Activated CD8-positive, alpha-beta T cell treated with anti-CD3 and anti-CD28 coated beads, Interleukin-2, amount 10 ng/mL, durations not matched to agents 7 days and 5 days (primary cell): ENCODE data around the gene KCNA4. TPM values are rescaled to one million over a fixed set of nuclear protein-coding genes. Genes with fewer than 3 reads are reported as not detected.
"Not testable (repeated sequence)": the region's sequence is repeated elsewhere in the genome, so short reads cannot be mapped to it uniquely, and the experiment has no call there.

Experiments
- ATAC-seq: fragments of 150-1000 bp; cut with Tn5 transposase; one replicate; pipeline ENCODE4 v1.10.0; 2021; ENCODE audit warnings: moderate library complexity
- CTCF ChIA-PET: fragments of 350-600 bp; sonication (Branson Sonifier 250); formaldehyde crosslinking; loops from one replicate; lab custom pipeline; 2021; ENCODE audit warnings: antibody characterized with exemption; lab: Charles Lee
- POLR2A ChIA-PET: fragments of 350-600 bp; sonication (Branson Sonifier 250); formaldehyde crosslinking; loops from one replicate; lab custom pipeline; 2021; ENCODE audit warnings: antibody characterized with exemption; lab: Charles Lee
- DNase-seq: peaks from one replicate; pipeline ENCODE4 v3.0.0-alpha.2; 2020
- H3K27ac Mint-ChIP-seq: one replicate; pipeline ENCODE4 v1.8.0; 2021; ENCODE audit warnings: mild to moderate bottlenecking, mixed read lengths
- H3K27me3 Mint-ChIP-seq: one replicate; pipeline ENCODE4 v1.8.0; 2021; ENCODE audit warnings: low read depth, mixed read lengths
- H3K36me3 Mint-ChIP-seq: one replicate; pipeline ENCODE4 v1.8.0; 2021; ENCODE audit warnings: low read depth, mixed read lengths
- H3K4me1 Mint-ChIP-seq: one replicate; pipeline ENCODE4 v1.8.0; 2021; ENCODE audit warnings: low read depth, mixed read lengths
- H3K4me3 Mint-ChIP-seq: one replicate; pipeline ENCODE4 v1.8.0; 2021; ENCODE audit warnings: mild to moderate bottlenecking, mixed read lengths
- H3K9me3 Mint-ChIP-seq: one replicate; pipeline ENCODE4 v1.8.0; 2022; ENCODE audit warnings: mixed read lengths; ENCODE audit not compliant: insufficient read depth
- total RNA-seq, 2 experiments: library from RNA; stranded (reverse); gene quantifications; one replicate each; pipeline ENCODE4 v1.2.3, GENCODE V29; 2021

The KCNA4 gene
- not detected for total RNA-seq

DNA sequence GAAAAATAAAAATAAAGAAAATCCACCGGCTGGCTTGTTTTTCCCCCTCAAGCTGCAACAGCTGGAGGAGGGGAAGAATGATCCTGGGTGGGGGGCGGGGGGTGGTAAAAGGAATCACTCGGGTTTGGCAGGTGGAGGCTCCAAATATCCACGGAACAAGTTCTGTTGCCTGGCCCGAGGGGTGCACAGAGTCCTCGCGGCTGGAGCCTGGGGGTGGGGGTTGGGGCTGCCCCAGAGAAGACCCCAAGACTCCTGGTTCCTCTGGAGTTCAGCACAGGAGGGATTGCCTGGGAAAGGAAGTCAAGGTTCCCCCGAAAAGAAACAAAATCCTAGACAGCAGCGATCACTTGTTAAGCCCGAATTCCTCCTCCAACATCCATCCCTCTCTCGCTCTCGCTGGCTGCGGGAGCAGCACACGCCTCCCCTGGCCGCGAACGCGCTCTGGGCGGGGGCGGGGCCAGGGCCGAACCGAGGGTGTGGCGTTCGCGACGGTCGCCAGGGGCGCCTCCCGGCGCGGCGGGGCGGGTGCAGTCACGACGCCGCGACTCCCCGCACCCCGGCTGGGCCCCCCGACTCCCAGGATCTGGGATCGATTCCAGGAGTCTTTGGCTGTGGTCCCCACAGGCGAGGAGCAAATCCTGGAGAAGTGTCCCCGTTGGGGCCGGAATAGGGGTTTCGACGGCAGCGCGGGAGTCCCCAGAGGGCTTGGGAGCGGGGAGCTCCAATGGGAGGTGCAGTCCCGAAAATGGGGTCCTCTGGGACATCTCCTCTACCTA lies at the start of gene KCNA4:
TSS of gene KCNA4 (minus strand) at position 443 of the 776 bp plus-strand sequence. CDS start 4,352 bp downstream, outside the sequence.
- no peaks in the 10 kb centered on the region for H3K9me3 Mint-ChIP-seq
- H3K27me3 Mint-ChIP-seq: peaks cover 24% of the 10 kb centered on the region
- ATAC-seq (no peak), DNase-seq (no peak)
- H3K36me3 Mint-ChIP-seq: no peaks in the 10 kb centered on the region
- ChIA-PET CTCF (no interaction called here), POLR2A (no interaction called here)
- H3K4me3 Mint-ChIP-seq: no peak within 1 kb of the TSS
- no peaks in the 10 kb centered on the region for H3K4me1 Mint-ChIP-seq
- H3K27ac Mint-ChIP-seq: no peak within 1 kb of the TSS

GRCh38 chr11:30062103-30062502 lies 45.3 kb upstream of the KCNA4 start:
- no peaks in the 10 kb centered on the region for H3K27me3 Mint-ChIP-seq
- CTCF ChIA-PET: no interaction called here
- peaks cover 12% of the 10 kb centered on the region for H3K9me3 Mint-ChIP-seq
- no peak for DNase-seq
- ATAC-seq: no peak
- POLR2A ChIA-PET: no interaction called here
- H3K36me3 Mint-ChIP-seq: no peaks in the 10 kb centered on the region
- no peaks in the 10 kb centered on the region for H3K4me1 Mint-ChIP-seq
- H3K4me3 Mint-ChIP-seq: no peak overlapping the region
- no peak overlapping the region for H3K27ac Mint-ChIP-seq

DNA sequence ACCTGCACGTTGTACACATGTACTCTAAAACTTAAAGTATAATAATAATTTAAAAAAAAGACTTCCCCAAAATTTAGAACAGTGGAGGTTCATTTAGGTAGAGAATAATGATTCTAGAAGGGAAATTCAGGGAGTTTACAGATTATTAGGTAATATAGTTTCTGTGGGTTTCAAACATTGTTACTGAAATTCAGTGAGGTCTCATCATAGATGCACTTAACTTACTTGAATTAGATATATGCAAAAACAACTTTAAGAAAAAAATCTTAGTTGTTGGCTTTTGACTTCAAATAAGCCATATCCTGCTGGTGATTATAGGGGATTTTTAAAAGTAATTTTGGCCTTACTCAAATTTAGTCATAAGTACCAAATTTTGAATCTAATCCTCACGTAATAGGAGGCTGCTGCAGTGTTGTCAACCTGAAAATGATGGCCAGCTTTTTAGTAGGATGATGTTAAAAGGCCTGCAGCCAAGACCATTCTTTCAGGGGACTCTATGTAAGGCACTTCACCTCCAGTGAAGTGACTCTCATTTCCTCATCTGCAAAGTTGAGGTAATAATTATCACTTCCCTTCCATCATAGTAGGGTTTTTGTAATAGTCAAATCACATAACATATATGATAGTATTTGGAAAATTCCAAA lies 42.5 kb upstream of the KCNA4 start:
- H3K9me3 Mint-ChIP-seq: peaks cover 14% of the 10 kb centered on the region
- no peaks in the 10 kb centered on the region for H3K27me3 Mint-ChIP-seq
- POLR2A ChIA-PET: no interaction called here
- H3K36me3 Mint-ChIP-seq: no peaks in the 10 kb centered on the region
- DNase-seq (no peak), ATAC-seq (no peak)
- no peak overlapping the region for H3K4me3 Mint-ChIP-seq
- H3K27ac Mint-ChIP-seq: no peak overlapping the region
- H3K4me1 Mint-ChIP-seq: no peaks in the 10 kb centered on the region
- CTCF ChIA-PET: no interaction called here

DNA sequence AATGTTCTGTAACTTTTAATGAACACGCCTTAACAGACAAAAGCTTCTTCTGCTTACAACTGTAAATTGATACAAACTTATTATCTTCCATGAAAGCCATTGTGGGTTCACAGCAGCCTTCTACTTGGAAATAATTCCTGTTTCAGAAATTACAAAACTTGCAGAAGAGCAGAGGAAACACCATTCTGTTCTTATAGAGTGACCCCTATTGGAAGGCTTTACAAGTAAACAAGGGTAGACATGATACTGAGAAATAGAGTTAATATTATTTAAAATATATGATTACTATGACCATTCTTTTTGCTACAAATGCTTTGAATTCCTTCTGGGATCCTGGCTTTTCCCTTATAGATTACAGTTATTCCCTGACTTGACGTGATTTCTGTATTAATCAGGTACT lies 32.4 kb upstream of the KCNA4 start:
- CTCF ChIA-PET: no interaction called here
- POLR2A ChIA-PET: no interaction called here
- ATAC-seq (no peak), DNase-seq (no peak)
- H3K9me3 Mint-ChIP-seq: no peaks in the 10 kb centered on the region
- H3K27ac Mint-ChIP-seq: no peak overlapping the region
- no peaks in the 10 kb centered on the region for H3K27me3 Mint-ChIP-seq
- no peaks in the 10 kb centered on the region for H3K4me1 Mint-ChIP-seq
- H3K36me3 Mint-ChIP-seq: no peaks in the 10 kb centered on the region
- no peak overlapping the region for H3K4me3 Mint-ChIP-seq

DNA sequence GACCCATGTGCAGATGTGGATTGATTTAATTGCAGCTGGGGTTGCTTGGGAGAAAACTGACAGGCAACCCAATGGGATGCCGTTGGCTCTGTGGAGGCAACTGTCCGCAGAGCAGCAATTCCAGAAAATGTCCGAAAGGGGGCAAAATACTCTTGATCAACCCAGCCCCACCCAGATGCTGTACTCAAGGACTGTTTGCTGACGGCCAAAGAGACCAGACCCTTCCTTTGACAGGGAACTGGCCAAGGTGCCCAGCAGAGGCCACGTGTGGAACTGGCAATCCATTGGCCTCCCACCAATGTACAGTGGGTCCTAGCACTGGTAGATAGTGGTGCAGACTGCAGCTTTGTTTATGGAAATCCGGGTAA lies 29.7 kb upstream of the KCNA4 start:
- ATAC-seq (no peak), DNase-seq (no peak)
- no peaks in the 10 kb centered on the region for H3K27me3 Mint-ChIP-seq
- no peak overlapping the region for H3K27ac Mint-ChIP-seq
- no peaks in the 10 kb centered on the region for H3K36me3 Mint-ChIP-seq
- ChIA-PET POLR2A (interaction anchor here (0.6 kb wide), 1 partner anchor 1306 kb away, joined by 3 read pairs; no protein-coding TSS in a partner anchor), CTCF (no interaction called here)
- no peaks in the 10 kb centered on the region for H3K9me3 Mint-ChIP-seq
- no peak overlapping the region for H3K4me3 Mint-ChIP-seq
- H3K4me1 Mint-ChIP-seq: no peaks in the 10 kb centered on the region

- no peak overlapping the region for H3K27ac Mint-ChIP-seq
- no peaks in the 10 kb centered on the region for H3K4me1 Mint-ChIP-seq
- no peaks in the 10 kb centered on the region for H3K27me3 Mint-ChIP-seq
- no peaks in the 10 kb centered on the region for H3K9me3 Mint-ChIP-seq
- POLR2A ChIA-PET: no interaction called here
- CTCF ChIA-PET: no interaction called here
- ATAC-seq (no peak), DNase-seq (no peak)
- H3K36me3 Mint-ChIP-seq: no peaks in the 10 kb centered on the region
- H3K4me3 Mint-ChIP-seq: no peak overlapping the region
Measured at GRCh38 chr11:30045921-30046577, 29.2 kb upstream of the KCNA4 start.

DNA sequence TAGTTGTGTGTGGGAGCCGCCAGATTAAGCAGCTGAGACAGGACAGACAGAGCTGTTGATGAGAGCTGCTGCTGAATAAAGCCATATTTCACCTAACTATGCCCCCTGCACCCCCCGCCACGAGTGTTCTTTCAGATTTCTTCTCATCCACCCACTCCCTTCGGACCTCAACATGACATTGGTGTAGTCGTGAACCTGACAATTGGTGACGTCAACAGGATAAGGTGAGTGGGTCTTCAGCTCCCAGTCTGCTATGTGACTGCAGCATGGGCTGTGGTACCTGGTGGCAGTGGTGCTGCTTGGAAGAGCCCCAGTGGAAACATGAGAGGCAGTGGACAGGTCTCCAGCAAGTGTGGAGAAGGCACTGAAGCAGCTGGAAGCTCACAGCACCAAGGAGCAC lies 28.3 kb upstream of the KCNA4 start:
- H3K27me3 Mint-ChIP-seq: no peaks in the 10 kb centered on the region
- H3K27ac Mint-ChIP-seq: no peak overlapping the region
- DNase-seq: no peak
- no peak for ATAC-seq
- H3K4me1 Mint-ChIP-seq: no peaks in the 10 kb centered on the region
- POLR2A ChIA-PET: no interaction called here
- CTCF ChIA-PET: no interaction called here
- H3K4me3 Mint-ChIP-seq: no peak overlapping the region
- H3K36me3 Mint-ChIP-seq: no peaks in the 10 kb centered on the region
- no peaks in the 10 kb centered on the region for H3K9me3 Mint-ChIP-seq

DNA sequence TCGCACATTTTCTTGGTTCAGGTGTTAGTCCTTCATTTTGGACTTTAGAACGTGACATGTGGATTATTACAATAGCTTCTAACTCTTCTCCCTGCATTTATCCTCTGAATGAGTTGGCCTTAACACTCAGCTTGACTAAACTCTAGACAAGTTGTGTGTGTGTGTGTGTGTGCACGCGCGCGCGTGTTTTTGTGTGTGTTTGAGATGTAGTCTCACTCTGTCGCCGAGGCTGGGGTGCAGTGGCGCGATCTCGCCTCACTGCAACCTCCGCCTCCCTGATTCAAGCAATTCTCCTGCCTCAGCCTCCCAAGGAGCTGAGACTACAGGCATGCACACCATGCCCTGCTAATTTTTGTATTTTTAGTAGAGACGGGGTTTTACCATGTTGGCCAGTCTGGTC lies 24.3 kb upstream of the KCNA4 start:
- Mint-ChIP-seq H3K4me1 (no peaks in the 10 kb centered on the region), H3K36me3 (no peaks in the 10 kb centered on the region), H3K4me3 (no peak overlapping the region), H3K27me3 (no peaks in the 10 kb centered on the region), H3K9me3 (no peaks in the 10 kb centered on the region), H3K27ac (no peak overlapping the region)
- ATAC-seq (no peak), DNase-seq (no peak)
- ChIA-PET CTCF (no interaction called here), POLR2A (no interaction called here)

GRCh38 chr11:30034746-30035145 lies 17.9 kb upstream of the KCNA4 start:
- H3K36me3 Mint-ChIP-seq, H3K9me3 Mint-ChIP-seq, H3K4me1 Mint-ChIP-seq, H3K27ac Mint-ChIP-seq, ATAC-seq, POLR2A ChIA-PET, CTCF ChIA-PET, H3K27me3 Mint-ChIP-seq, DNase-seq, H3K4me3 Mint-ChIP-seq: not testable (repeated sequence)

DNA sequence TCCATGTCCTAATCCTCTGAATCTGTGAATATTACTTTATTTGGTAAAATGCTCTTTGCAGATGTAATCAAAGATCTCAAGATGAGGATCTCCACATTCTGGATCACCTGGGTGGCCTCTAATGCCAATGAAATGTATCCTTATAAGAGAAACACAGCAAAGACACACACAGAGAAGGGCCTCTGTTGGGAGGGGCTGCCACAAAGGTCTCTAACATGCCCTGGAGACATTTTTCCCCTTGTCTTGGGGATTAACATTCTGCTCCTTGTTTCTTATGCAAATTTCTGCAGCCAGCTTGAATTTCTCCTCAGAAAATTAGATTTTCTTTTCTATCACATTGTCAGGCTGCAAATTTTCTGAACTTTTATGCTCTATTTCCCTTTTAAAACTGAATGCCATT lies 17.3 kb upstream of the KCNA4 start:
- H3K27me3 Mint-ChIP-seq, DNase-seq, H3K9me3 Mint-ChIP-seq, POLR2A ChIA-PET, H3K36me3 Mint-ChIP-seq, H3K4me3 Mint-ChIP-seq, H3K4me1 Mint-ChIP-seq, CTCF ChIA-PET, ATAC-seq, H3K27ac Mint-ChIP-seq: not testable (repeated sequence)

GRCh38 chr11:30025396-30026139 lies 8.7 kb upstream of the KCNA4 start:
- ATAC-seq: no peak
- H3K4me1 Mint-ChIP-seq: no peaks in the 10 kb centered on the region

GRCh38 chr11:30023074-30023473 lies 6.2 kb upstream of the KCNA4 start:
- no peaks in the 10 kb centered on the region for H3K4me1 Mint-ChIP-seq
- no peaks in the 10 kb centered on the region for H3K9me3 Mint-ChIP-seq
- CTCF ChIA-PET: no interaction called here
- H3K27ac Mint-ChIP-seq: no peak overlapping the region
- DNase-seq: no peak
- peaks cover 17% of the 10 kb centered on the region for H3K27me3 Mint-ChIP-seq
- no peak for ATAC-seq
- H3K36me3 Mint-ChIP-seq: no peaks in the 10 kb centered on the region
- no peak overlapping the region for H3K4me3 Mint-ChIP-seq
- POLR2A ChIA-PET: no interaction called here

More at GRCh38 chr11:30025396-30026139, 8.7 kb upstream of the KCNA4 start:
- DNase-seq: no peak
- H3K27me3 Mint-ChIP-seq: no peaks in the 10 kb centered on the region
- no peak overlapping the region for H3K4me3 Mint-ChIP-seq
- no peaks in the 10 kb centered on the region for H3K36me3 Mint-ChIP-seq
- ChIA-PET POLR2A (no interaction called here), CTCF (no interaction called here)
- H3K27ac Mint-ChIP-seq: no peak overlapping the region
- no peaks in the 10 kb centered on the region for H3K9me3 Mint-ChIP-seq
